MV-4-11 (cell line): ENCODE results near the gene NDUFAF7.
"Not testable (repeated sequence)": the region's sequence is repeated elsewhere in the genome, so short reads cannot be mapped to it uniquely, and the experiment has no call there.

Experiments
- DNase-seq: peaks from one replicate; lab custom pipeline; 2025; lab: John Stamatoyannopoulos, UW

The NDUFAF7 gene

DNA sequence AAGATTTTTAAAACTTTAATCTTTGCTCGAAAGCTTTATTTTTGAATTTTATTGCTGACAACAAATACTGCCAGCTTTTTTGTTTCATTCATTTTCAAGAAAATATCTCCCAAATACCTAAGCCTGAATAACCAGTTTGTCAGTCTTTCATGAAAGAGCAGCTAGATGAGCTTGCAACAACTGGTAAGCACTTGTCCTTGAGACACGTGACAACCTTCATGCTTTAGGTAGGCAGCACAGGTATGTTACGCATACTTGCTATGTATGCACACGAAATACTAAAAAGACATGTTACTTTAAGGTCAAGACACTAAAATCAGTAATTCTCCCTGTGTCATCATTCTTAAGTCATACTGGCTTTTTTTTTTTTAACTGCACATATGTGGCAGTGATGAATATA is 12.4 kb upstream of the NDUFAF7 start:
- no peak for DNase-seq

DNA sequence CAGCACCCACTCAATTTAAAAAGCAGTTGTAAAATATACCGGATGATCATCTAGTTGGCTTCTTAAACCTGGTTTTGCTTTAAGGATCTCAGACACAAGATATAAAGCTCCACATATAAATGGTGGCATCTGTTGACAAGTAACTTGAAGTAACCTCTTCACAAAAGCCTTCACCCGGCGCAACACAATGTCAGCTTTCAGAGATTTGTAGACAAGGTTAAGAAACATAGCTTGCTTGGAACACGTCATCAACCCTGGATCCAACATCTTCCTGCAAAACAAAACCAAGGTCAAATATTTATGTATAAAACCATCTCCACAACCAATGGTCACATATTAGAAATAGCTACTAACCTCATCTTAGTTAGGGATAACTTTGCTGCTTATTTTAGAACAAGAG is 8.3 kb upstream of the NDUFAF7 start:
- no peak for DNase-seq

DNA sequence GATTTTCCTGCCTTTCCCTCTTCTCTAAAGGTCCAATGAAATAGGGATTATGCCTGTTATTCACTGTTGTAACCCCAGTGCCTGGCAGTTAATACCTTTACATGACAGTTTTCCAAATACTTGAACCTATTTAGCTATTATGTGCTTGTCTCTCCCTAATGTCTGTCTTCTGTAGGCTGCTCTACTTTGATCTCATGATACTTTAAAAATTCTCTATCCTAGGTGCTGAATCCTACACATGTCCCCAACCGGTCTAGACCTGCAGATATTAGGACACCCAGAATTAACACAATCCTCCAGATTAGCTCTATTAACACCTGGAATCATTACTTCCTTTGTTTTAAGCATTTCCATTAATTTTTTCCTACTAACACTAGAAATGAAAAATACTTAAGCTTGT is 7.4 kb upstream of the NDUFAF7 start:
- no peak for DNase-seq

DNA sequence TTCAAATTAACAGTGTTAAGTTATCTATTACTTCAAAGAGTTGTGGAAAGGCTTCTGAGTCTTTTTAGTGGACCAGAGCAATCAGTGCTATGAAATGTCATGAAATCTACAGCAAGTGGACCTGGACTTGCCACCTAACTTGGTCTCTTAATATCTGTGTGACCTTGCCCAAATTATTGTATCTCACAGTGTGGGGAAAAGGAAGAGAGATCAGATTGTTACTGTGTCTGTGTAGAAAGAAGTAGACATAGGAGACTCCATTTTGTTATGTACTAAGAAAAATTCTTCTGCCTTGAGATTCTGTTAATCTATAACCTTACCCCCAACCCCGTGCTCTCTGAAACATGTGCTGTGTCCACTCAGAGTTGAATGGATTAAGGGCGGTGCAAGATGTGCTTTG is 6.3 kb upstream of the NDUFAF7 start:
- DNase-seq, result not testable (repeated sequence)

DNA sequence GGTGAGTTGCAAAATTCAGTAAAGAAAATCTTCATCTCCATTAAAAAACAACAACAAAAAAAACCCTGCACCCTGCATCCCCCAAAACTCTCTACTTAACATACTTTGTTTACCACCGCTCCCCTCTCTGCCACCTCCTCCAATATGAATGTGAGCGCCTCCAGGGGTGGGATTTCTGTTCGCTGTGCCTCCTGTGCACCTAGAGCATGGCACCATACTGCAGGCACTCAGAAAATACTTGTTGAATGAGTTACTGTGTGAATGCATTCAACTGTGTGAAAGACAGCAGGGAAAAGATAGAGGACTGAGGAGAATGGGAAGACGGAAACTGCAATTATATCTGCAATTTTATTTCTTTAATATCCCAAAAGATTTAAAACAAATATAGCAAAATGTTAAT is 4.6 kb upstream of the NDUFAF7 start:
- DNase-seq, result no peak

DNA sequence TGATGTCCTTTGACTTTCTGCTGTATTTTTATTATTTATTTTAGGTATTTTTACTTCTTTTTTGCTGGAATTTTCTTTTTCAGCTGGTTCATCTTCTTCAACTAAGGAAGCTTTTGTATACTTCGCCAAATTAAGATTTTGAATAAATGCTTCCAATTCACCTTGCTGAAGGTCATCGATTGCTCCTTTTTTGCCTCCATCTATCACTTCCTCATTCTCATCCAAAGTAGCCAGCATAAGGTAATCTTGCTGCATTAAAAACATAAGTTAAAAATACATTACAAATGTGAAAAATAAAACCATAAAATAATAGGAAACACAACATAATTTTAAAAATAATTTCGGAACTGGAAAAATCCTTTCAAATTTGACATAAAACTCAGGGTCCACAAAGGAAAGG is 2.7 kb upstream of the NDUFAF7 start:
- no peak for DNase-seq

DNA sequence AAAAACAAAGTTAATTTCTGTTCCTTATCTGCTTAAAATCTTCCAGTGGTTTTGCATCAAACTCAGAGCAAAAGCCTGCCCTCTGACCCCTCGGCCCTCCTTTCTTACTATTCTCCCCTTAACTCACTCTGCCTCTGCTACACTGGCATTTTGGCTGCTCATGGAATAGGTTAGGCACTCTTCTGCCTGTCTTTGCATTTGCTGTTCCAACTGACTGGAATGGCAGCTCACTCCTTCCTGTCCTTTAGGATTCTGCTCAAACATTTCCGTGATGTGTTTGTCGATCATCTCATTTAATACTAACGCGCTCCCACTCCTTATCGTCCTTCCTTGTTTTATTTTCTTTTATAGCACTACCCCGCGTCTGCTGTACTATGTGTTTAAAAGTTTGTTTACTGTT is 877 bp upstream of the NDUFAF7 start:
- DNase-seq, result no peak

DNA sequence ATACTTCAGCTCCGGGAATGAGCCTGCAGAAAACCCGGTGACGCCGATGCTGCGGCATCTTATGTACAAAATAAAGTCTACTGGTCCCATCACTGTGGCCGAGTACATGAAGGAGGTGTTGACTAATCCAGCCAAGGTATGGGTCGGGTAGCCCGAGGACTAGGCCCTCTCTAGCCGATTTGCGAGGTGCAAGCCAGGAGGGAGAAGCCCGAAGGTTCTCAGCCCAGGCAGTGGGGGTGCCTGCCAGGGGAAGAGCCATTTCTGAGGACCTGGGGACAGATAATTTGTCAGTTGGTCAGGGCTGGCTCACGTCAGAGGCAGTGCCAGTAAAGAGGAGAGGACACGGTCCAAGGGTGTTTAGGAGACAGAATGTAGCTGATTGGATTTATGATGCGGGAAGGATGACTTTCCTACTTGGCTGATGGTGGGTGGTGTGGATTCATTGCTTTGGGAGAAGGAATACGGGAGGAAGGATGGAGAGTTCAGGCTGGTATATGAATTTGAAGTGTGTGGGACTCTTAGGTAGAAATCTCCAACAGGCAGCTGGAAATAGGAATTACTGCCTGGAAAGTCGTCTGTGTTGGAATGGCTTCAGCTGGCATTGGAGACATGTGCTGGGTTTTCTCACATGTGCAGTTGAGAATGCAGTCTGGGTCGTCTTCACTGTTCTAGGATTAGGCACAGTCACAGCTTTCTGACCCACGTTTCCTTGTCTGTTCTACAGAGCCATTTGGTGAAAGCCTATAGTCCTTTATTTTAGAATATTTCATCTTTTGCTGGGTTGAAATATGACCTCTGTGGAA is 874 bp downstream of the NDUFAF7 start:
- no peak for DNase-seq

DNA sequence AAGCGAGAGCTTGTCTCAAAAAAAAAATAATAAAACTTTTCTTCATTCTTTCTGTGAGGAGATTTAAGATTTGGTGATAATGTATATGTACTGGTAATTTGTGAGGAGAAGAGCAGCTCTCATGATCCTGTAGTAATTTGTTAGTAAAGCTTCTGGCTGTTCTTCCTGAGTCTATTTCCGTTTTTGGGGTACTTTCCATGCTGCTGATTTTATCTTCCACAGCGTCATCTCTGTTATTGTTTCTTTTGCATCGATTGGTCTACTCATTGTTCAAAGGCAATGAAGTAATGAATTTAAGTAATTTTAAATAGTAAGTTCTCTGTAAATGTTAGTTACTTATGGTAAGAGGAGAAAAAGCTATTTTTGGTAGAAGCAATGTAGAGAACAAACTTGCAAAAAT is 12.0 kb downstream of the NDUFAF7 start:
- no peak for DNase-seq

DNA sequence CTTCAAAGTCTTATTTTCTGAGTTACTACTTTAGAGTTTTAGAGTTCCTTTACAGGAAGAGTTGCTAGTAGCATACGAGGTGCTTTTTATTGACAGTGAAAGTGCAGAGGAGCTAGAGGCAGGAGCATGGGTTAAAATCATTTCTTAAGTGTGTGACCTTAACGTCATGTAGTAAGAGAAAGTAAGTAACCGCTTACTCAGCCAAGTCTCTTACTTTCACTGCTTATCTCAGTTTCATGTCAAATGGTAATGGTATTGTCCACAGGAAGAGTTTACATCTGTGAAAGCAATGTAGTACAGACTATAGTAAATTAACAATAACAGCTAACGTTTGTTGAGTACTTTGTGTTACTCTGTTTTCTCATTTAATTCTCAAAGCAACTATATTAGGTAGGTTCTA is 12.6 kb downstream of the NDUFAF7 start:
- no peak for DNase-seq

DNA sequence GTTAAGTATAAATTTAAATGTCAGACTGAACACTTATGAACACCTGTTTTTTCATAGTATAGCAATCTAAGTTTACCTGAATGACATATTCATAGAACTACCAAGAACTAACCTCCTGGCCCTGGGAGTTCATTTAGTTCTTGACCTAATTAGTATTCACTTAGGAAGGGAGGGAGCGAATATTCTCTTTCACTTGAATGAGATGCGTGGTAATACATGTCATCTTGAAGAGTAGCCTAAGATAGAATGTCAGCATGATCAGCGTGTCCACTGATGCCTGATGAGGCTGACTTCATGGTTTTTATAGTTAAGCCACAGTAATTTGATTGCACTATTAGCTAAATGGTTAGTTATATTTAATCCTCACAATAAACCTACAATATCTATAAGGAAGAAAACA is 13.3 kb downstream of the NDUFAF7 start:
- no peak for DNase-seq

DNA sequence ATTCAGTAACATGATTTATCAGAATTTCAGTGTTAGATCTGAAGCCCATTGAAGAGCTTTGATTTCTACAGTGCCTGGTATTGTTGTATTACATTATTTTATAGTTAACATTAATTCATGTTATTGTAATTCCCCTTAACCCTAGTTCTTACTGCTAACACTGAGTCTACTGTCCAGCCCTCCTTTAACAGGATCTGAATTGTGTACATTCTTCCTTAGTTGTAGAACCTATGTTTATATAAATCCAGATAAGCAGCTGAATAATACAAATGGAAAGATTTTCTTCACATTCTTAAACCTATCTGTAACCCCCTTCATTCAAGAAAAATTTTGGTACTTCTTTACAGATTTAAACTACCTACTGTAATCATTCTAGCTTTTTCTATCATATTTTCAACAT is 14.7 kb downstream of the NDUFAF7 start:
- no peak for DNase-seq

DNA sequence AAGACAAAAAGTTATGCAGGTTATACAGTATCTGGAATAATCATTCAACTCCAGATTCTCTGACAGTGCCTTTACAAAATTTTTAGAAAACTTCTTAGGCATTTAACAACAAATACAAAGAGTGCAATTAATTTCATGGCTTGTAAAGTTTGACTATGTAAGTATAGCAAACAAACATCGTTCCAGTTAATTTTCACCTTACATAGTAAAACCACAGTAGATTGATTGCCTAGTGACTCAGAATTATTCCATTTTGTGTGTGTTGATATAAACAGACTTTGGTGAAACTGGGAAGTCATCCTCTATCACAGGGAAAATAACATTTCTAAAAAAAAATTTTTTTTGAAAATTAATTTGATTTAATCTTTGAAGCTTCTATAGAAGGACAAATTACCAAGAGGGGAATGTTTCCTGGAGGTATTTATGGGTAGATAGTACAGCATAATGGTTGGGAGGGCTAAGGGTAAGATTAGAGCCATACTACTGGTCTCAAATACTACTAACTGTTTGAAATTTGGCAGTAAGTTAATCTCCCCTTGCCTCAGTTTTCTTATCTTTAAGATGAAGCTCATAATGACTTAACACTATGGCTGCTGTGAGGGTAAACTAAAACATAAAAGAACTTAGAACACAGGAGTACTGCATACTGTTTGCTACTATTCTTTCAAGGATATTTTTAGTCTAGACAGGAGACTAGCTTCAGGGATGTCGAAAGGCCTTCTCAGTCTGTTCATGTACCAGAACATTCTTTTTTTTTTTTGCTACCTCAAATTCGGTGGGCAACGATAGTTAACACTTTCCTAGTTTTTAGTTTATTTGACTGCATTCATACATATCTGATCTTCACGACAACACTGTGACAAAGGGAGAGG is 19.6 kb downstream of the NDUFAF7 start:
- no peak for DNase-seq

DNA sequence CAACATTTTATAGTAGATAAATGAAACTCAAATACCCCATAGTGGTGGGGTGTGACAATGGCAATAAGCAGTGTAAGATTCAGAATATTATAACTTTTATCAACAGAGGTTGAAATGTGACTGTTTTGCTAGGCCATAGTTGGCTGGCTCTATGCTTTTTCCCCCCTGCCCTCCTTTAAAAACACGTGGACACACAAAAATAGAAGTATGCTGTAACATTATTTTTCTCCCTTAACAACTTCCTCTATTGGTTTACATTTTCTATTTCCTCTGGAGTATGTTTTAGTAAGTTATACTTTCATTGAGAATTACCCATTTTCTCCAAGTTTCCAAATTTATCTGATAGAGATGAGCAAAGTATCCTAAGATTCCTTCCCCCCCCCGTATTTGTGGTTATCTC is 31.1 kb downstream of the NDUFAF7 start:
- DNase-seq, result peak; percentile 22

DNA sequence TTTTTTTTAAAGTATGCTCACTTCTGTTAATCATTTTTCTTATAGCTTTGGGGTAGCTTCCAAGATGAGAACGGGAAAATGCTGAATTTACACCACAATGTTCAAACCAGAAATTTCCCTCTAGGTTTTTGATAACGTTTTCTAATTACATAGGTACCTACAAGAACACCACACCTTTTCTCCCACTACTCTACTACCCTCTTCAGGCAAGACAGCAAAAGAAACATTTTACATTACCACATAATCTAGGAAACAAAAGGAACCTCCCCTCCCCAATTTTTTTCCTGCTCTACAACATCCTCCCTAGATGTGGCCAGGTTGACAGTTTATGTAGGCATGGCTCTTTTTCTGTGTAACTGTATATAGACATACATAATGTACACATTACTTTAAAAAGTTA is 32.4 kb downstream of the NDUFAF7 start:
- no peak for DNase-seq

DNA sequence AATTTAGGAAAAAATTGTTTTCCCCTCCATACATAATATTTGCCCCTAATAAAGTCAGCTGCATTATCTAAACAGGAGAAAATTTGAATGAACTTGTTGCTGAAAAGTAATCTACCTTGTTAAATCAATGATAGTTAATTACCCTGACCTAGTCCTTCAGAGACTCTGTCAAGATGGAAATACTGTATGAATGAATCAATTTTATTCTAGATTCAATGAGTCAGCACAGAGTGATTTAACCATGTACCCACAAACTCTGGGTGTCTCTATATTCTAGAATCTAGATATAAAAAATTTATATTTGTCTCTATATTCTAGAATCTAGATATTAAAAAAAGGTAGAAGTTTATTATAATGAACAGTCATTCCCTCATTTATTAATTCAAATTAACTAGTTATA is 36.2 kb downstream of the NDUFAF7 start:
- no peak for DNase-seq

DNA sequence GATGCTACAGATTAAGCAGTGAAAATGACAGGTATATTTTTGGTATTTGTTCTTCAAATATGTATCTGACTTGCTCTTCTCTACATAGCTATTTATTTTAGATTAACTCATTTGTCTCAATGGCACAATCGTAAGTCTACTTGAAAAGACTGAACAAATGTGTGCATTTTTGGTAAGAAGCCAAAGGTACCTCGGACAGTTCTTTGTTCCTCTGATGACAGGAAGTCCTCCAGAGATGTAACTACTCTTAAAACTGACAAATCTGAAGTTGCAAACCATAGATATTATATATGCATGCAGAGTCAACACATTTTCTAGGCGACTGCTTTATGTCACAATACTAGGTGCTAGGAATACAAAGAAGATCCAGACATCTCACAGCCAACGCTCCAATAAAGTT is 36.7 kb downstream of the NDUFAF7 start:
- DNase-seq, result peak; percentile 8

DNA sequence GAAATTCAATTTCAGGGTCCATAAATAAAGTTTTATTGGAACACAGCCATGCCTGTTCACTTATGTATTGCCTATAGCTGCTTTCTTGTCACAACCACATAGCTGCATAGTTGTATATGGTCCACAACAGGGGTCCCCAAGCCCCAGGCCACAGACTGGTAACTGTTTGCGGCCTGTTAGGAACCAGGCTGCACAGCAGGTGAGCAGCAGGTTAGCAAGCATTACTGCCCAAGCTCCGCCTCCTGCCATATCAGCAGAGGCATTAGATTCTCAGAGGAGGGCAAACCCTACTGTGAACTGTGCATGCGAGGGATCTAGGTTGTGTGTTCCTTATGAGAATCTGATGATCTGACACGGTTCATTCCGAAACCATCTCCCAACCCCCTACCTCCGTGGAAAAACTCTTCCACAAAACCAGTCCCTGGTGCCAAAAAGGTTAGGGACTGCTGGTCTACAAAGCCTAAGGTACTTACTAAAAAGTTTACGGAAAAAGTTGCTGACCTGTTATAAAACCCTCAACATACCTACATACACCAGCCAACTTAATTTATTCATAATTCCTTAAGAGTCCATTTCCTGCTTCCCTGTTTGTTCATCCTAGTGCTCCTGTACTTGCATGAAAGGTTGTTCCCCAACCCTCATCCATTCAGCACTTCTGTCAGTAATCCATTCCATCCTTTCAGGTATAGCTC is 40.1 kb downstream of the NDUFAF7 start:
- DNase-seq, result no peak

DNA sequence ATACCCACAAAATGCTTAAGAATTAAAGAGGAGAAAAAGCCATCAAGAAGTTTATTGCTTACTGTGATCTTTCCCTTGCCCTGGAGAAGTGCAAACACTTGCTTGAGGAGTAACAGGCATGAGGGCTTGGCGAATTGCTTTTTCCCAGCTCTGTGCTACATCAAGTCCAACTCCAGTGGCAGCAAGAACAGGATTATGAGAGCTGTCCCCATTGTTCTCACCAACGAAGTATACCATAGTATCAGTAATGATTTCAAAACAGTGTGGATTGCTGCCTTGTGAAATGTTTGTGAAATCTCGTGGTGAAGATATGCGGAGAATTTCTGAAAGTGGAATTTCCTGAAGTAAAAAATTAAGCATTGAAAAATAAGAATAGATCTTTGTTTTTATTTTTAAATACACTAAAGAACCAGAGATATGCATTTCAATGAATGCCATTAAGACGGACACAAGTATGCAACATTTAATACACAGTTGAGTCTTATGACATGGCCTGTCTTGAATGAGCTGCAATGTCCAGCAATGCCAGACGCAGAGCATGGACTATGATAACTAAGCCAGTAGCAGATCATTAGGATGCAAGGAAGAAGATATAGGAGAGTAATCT is 43.0 kb downstream of the NDUFAF7 start:
- peak; percentile 36 for DNase-seq

DNA sequence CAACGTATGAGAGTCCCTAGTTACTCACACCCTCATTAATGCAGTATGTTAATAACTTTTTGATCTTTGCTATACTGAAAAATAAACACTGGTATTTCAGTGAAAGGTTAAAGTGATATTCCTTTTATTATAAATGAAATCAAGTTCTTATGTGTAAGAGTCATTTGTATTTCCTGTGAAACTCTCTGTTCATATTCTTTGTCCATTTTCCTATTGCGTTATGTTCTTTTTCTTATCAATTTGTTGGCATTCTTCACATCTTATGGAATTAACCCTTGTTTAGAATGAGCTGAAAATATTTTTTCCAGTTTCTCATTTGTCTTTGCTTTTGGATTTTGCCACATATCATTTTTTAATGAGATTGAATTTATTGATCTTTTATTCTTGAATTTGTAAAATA is 44.8 kb downstream of the NDUFAF7 start:
- DNase-seq, result no peak

DNA sequence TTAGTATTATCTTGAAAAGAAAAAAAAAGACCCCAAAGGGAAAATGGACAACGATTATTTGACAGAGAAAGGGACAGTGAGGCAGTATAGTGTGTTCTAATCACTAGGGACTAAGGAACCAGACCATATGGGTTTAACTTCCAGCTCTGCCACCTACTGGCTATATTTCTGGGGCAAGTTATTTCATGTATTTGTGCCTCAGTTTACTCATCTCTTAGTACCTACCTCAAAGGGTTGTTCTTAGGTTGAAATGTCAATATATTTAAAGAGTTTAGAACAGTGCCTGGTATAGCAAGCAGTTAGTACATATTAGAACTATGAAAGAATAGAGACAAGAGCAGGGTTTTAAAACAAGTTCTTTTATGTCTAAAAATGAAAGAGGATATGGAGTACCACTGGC is 50.5 kb downstream of the NDUFAF7 start:
- no peak for DNase-seq

DNA sequence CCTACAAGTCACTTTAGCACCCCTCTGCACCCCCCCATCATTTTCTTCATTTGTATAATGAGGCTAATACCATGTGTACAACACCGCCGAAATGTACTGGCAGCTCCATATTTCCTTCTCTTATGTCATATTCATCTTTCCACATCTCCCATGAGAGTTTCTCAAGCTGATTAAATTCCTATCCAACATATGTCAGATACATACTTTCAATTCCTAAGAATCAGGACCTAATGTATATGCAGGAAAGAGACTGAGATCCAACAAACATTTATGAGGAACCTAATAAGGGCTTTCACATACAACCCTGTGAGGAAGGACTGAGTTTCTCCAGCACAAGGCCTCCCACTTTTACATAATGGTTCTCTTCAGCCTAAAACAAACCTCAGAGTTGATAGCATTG is 51.3 kb downstream of the NDUFAF7 start:
- DNase-seq, result no peak
